SK-N-SH (cell line): ENCODE measurements around the gene GIGYF1. TPM values are rescaled to one million over a fixed set of nuclear protein-coding genes. Genes with fewer than 3 reads are reported as not detected.
A peak's percentile ranks its signal among the peaks of the same experiment; 100 is the strongest.

Source experiments
- CTCF ChIA-PET: fragments of 300-600, 350-600 bp; formaldehyde crosslinking; extraction: SDS; loops from one replicate; lab custom pipeline; 2021; lab: Yijun Ruan, JAX
- POLR2A ChIA-PET: fragments of 350-600 bp; sonication (Branson Sonifier 250); formaldehyde crosslinking; extraction: SDS; loops from one replicate; lab custom pipeline; 2020; ENCODE audit warnings: antibody characterized with exemption, inconsistent platforms; lab: Yijun Ruan, JAX
- DNase-seq: peaks from one replicate; pipeline ENCODE4 v3.0.0; 2012
- H2AFZ ChIP-seq: fragments of 200-600 bp; sonication (generic); 2 replicates; pipeline ENCODE4 v1.8.1; 2016; ENCODE audit warnings: antibody characterized with exemption, mild to moderate bottlenecking, low read depth
- H3F3A ChIP-seq: fragments of 200-600 bp; sonication (generic); replicated peaks from 2 replicates; pipeline ENCODE3; 2016; ENCODE audit warnings: antibody characterized with exemption, mild to moderate bottlenecking; ENCODE audit not compliant: insufficient read depth
- H3K27ac ChIP-seq, 2 experiments: fragments of 200-500 bp in 1 of 2; fragments of 200-600 bp in 1 of 2; sonication (Bioruptor generic) in 1 of 2; sonication (generic), shearing (Covaris generic) in 1 of 2; 2 replicates each; pipeline versions ENCODE4 v1.5.1 to v1.6.1; 2014 to 2016; ENCODE audit warnings: low read depth in 2 of 2, inconsistent platforms in 1 of 2, low read length in 1 of 2, mild to moderate bottlenecking in 1 of 2, mixed read lengths in 1 of 2
- H3K27me3 ChIP-seq: fragments of 200-600 bp; sonication (generic), shearing (Covaris generic); 2 replicates; pipeline ENCODE4 v1.6.1; 2016; ENCODE audit warnings: mixed run types; ENCODE audit not compliant: insufficient read depth
- H3K36me3 ChIP-seq, 2 experiments: fragments of 200-500 bp in 1 of 2; fragments of 200-600 bp in 1 of 2; sonication (Bioruptor generic) in 1 of 2; sonication (generic) in 1 of 2; replicated peaks in 1 of 2; 2 replicates each; pipeline versions ENCODE3 to v1.5.1; 2014 to 2016; ENCODE audit warnings: low read length in 1 of 2, mild to moderate bottlenecking in 1 of 2; ENCODE audit not compliant: insufficient read depth in 2 of 2, control insufficient read depth in 1 of 2
- H3K4me1 ChIP-seq, 2 experiments: fragments of 200-500 bp in 1 of 2; fragments of 200-600 bp in 1 of 2; sonication (Bioruptor generic) in 1 of 2; sonication (generic), shearing (Covaris generic) in 1 of 2; 2 replicates each; pipeline versions ENCODE4 v1.5.1 to v1.6.1; 2014 to 2016; ENCODE audit warnings: low read depth in 1 of 2, low read length in 1 of 2, mixed run types in 1 of 2; ENCODE audit not compliant: insufficient read depth in 2 of 2, control insufficient read depth in 1 of 2
- H3K4me2 ChIP-seq: fragments of 200-600 bp; sonication (generic), shearing (Covaris generic); 2 replicates; pipeline ENCODE4 v1.6.1; 2017; ENCODE audit warnings: mixed run types
- H3K4me3 ChIP-seq, 2 experiments: fragments of 200-500 bp in 1 of 2; fragments of 200-600 bp in 1 of 2; sonication (Bioruptor generic) in 1 of 2; sonication (generic), shearing (Covaris generic) in 1 of 2; 2 replicates each; pipeline versions ENCODE4 v1.5.1 to v1.8.1; 2014 to 2016; ENCODE audit warnings: low read depth in 2 of 2, inconsistent platforms in 1 of 2, low read length in 1 of 2, mild to moderate bottlenecking in 1 of 2, mixed read lengths in 1 of 2, moderate library complexity in 1 of 2
- H3K79me2 ChIP-seq: fragments of 200-600 bp; sonication (generic); 2 replicates; pipeline ENCODE4 v1.8.1; 2017; ENCODE audit warnings: mild to moderate bottlenecking; ENCODE audit not compliant: insufficient read depth
- H3K9ac ChIP-seq: fragments of 200-600 bp; sonication (generic); 2 replicates; pipeline ENCODE4 v1.6.1; 2017; ENCODE audit warnings: mixed run types
- H3K9me2 ChIP-seq: fragments of 200-600 bp; sonication (generic); 2 replicates; pipeline ENCODE4 v1.6.1; 2017; ENCODE audit warnings: mixed run types
- H3K9me3 ChIP-seq: fragments of 200-600 bp; sonication (generic); 2 replicates; pipeline ENCODE4 v1.6.1; 2017; ENCODE audit warnings: mixed run types, mild to moderate bottlenecking, moderate library complexity
- H4K20me1 ChIP-seq: fragments of 200-600 bp; sonication (generic); 2 replicates; pipeline ENCODE4 v1.6.1; 2017; ENCODE audit warnings: mild to moderate bottlenecking, mixed run types; ENCODE audit not compliant: insufficient read depth
- EP300 ChIP-seq, 2 experiments: IDR thresholded peaks; 2 replicates each; pipeline versions ENCODE4 v1.4.0 to v1.6.1; 2012; ENCODE audit warnings: borderline replicate concordance in 1 of 2, low read depth in 1 of 2, low read length in 1 of 2
- FOXJ3 ChIP-seq: sonication (generic); formaldehyde crosslinking; IDR thresholded peaks from 2 replicates; pipeline ENCODE4 v1.5.1; 2020; ENCODE audit warnings: mild to moderate bottlenecking, missing genetic modification reagents
- GATA2 ChIP-seq: sonication (generic); formaldehyde crosslinking; IDR thresholded peaks from 2 replicates; pipeline ENCODE4 v1.5.0; 2020; ENCODE audit warnings: mild to moderate bottlenecking, missing genetic modification reagents
- NFIC ChIP-seq: IDR thresholded peaks from 2 replicates; pipeline ENCODE4 v1.4.0; 2012; ENCODE audit warnings: borderline replicate concordance
- RXRA ChIP-seq: IDR thresholded peaks from 2 replicates; pipeline ENCODE4 v1.4.0; 2012; ENCODE audit warnings: low read depth, mild to moderate bottlenecking, borderline replicate concordance
- SIN3A ChIP-seq: IDR thresholded peaks from 2 replicates; pipeline ENCODE4 v1.6.1; 2012; ENCODE audit warnings: low read depth, mild to moderate bottlenecking, low read length, moderate library complexity, borderline replicate concordance
- TCF12 ChIP-seq: IDR thresholded peaks from 2 replicates; pipeline ENCODE4 v1.4.0; 2012
- TEAD4 ChIP-seq: IDR thresholded peaks from 2 replicates; pipeline ENCODE4 v1.4.0; 2012; ENCODE audit warnings: mild to moderate bottlenecking, borderline replicate concordance; ENCODE audit not compliant: insufficient read depth
- WGBS: methylation state at CpG from one replicate; pipeline ENCODE4 v1.1.6; 2017; ENCODE audit warnings: low lambda C conversion rate; 5-methylcytosine and 5-hydroxymethylcytosine counted together
- polyA plus RNA-seq, 3 experiments: library from polyadenylated mRNA; depleted of rRNA; stranded (reverse); fragments of >200 nt; gene quantifications; 2 replicates each; pipeline ENCODE4 v1.2.3, GENCODE V29; 2012
- TF ChIP-seq, protein P1 (sequence below): fragments of 200-600 bp; sonication (generic); IDR thresholded peaks from 2 replicates; pipeline ENCODE4 v1.6.1; 2017; ENCODE audit warnings: antibody characterized with exemption, mild to moderate bottlenecking, moderate library complexity
- TF ChIP-seq, protein P2 (sequence below): IDR thresholded peaks from 2 replicates; pipeline ENCODE4 v1.4.0; 2012; ENCODE audit warnings: low read depth, borderline replicate concordance

GIGYF1 gene
- polyA plus RNA-seq, 1 of the 3 experiments (the other 2 are of a cell fraction) = 19.4 TPM

DNA sequence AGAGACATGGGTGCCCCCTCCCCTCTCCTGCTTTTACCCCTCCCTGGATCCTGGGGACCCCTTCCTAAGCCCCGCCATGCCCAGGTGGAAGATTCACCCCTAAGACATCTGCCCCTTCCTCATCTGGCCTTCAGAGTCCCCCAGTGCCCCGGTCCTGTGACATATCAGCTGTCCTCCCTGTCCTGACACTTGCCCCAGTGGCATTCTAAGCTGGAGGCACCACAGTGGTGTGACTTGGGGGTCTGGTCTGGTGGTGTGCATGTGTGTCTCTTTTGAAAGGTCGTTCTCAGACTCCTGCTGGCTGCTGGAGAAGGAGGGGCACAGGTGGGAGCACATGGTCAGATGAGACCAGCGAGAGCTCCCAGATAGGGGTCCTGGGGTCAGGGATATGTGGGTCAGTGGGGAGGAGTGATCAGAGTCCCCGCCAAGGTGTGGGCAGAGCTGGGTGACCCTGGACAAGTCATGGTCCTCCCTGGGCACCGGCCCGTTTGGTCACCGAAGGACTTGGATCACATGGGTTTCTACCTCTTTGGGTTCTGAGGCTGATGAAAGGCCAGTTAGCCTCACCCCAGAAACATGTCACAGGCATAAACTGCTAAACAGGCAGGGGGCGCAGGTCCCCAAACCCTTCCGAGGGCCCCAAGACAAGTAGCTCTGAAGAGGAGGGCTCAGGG lies 52.1 kb downstream of the GIGYF1 start:
- Histone ChIP-seq H3K9me3 (no peaks in the 10 kb centered on the region), H4K20me1 (no peaks in the 10 kb centered on the region), H2AFZ (no peak overlapping the region), H3K79me2 (no peaks in the 10 kb centered on the region), H3K9me2 (no peaks in the 10 kb centered on the region), H3K27ac (no peak overlapping the region), H3K4me2 (no peak overlapping the region), H3K9ac (no peak overlapping the region), H3K4me1 (peaks cover 0 to 9% of the 10 kb centered on the region in 2 experiments; a peak in 1 of 4 replicates), H3F3A (no peaks in the 10 kb centered on the region), H3K4me3 (no peak overlapping the region), H3K27me3 (peaks cover 7% of the 10 kb centered on the region; the same call in 1 of the 2 replicates), H3K36me3 (no peaks in the 10 kb centered on the region)
- POLR2A ChIA-PET = interaction anchor here (1.5 kb wide), 1 partner anchor 31 kb away, joined by 4 read pairs; the partner anchor contains the start of gene GNB2
- DNase-seq = no peak
- CTCF ChIA-PET = interaction anchor here (0.9 to 12.8 kb wide), 4 partner anchors 8 to 82 kb away, joined by 3 to 109 read pairs (median 8); partner anchors contain the start of gene ACTL6B
- TF ChIP-seq TEAD4 (no peak), TCF12 (no peak), EP300 (IDR thresholded peaks at IDR 0.05; ENCODE audit: borderline replicate concordance in 1 of 2, low read depth in 1 of 2, low read length in 1 of 2) (no peak), FOXJ3 (CRISPR knock-in tag) (no peak), RXRA (no peak), SIN3A (no peak), NFIC (no peak)
- TF ChIP-seq, protein P1, sequence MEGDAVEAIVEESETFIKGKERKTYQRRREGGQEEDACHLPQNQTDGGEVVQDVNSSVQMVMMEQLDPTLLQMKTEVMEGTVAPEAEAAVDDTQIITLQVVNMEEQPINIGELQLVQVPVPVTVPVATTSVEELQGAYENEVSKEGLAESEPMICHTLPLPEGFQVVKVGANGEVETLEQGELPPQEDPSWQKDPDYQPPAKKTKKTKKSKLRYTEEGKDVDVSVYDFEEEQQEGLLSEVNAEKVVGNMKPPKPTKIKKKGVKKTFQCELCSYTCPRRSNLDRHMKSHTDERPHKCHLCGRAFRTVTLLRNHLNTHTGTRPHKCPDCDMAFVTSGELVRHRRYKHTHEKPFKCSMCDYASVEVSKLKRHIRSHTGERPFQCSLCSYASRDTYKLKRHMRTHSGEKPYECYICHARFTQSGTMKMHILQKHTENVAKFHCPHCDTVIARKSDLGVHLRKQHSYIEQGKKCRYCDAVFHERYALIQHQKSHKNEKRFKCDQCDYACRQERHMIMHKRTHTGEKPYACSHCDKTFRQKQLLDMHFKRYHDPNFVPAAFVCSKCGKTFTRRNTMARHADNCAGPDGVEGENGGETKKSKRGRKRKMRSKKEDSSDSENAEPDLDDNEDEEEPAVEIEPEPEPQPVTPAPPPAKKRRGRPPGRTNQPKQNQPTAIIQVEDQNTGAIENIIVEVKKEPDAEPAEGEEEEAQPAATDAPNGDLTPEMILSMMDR = no peak
- TF ChIP-seq, protein P2, sequence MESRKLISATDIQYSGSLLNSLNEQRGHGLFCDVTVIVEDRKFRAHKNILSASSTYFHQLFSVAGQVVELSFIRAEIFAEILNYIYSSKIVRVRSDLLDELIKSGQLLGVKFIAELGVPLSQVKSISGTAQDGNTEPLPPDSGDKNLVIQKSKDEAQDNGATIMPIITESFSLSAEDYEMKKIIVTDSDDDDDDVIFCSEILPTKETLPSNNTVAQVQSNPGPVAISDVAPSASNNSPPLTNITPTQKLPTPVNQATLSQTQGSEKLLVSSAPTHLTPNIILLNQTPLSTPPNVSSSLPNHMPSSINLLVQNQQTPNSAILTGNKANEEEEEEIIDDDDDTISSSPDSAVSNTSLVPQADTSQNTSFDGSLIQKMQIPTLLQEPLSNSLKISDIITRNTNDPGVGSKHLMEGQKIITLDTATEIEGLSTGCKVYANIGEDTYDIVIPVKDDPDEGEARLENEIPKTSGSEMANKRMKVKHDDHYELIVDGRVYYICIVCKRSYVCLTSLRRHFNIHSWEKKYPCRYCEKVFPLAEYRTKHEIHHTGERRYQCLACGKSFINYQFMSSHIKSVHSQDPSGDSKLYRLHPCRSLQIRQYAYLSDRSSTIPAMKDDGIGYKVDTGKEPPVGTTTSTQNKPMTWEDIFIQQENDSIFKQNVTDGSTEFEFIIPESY = no peak
- 61% methylated on average over 7 of the region's 10 CpGs for WGBS

DNA sequence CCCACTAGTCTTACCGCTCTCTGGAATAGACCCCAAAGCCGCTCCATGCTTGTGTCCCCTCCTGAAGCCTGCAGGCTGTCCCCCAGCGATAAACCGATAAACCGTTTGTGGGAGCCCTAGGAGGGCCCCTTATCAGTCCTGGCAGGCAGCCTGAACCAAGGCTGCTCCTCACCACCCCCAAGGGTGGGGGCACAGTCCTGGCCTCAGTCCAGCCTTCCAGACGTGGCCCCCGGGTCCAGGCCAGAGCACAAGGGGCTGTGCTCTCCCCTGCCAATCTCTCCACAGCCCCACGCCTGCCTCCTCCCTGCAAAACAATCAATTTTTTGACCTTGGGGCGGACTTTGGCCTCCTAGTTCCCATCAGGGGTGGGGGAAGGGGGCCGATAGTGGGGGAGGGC lies 52.6 kb downstream of the GIGYF1 start, which contains the start of gene TFR2:
Gene TFR2 (minus strand): TSS at position 90 of the 397 bp plus-strand sequence. CDS start 43 bp downstream, at position 47.
- WGBS = 54% methylated on average over 10 of the region's 10 CpGs
- H3K27me3 ChIP-seq = peaks cover 6% of the 10 kb centered on the region; the same call in 1 of the 2 replicates
- H3K4me3 ChIP-seq = no peak within 1 kb of the TSS
- DNase-seq = peak; percentile 82
- H3K36me3 ChIP-seq = no peaks in the 10 kb centered on the region
- peaks cover 0 to 9% of the 10 kb centered on the region in 2 experiments; a peak in 1 of 4 replicates for H3K4me1 ChIP-seq
- no peaks in the 10 kb centered on the region for H4K20me1 ChIP-seq
- H3F3A ChIP-seq = no peaks in the 10 kb centered on the region
- no peaks in the 10 kb centered on the region for H3K9me2 ChIP-seq
- TF ChIP-seq FOXJ3 (CRISPR knock-in tag) (no peak), GATA2 (0 out of 2 replicates have a peak, but pooled peaks have one; percentile 19)
- TF ChIP-seq, all 33 proteins: peak for 1
- Histone ChIP-seq H3K79me2 (no peaks in the 10 kb centered on the region), H3K27ac (no peak within 1 kb of the TSS), H3K9ac (no peak within 1 kb of the TSS), H2AFZ (no peak within 1 kb of the TSS), H3K4me2 (no peak within 1 kb of the TSS), H3K9me3 (no peaks in the 10 kb centered on the region)
- POLR2A ChIA-PET = interaction anchor here (1.5 kb wide), 1 partner anchor 31 kb away, joined by 4 read pairs; the partner anchor contains the start of gene GNB2
- CTCF ChIA-PET = interaction anchor here (1.2 to 12.8 kb wide), 3 partner anchors 7 to 81 kb away, joined by 4 to 109 read pairs (median 11); partner anchors contain the start of gene ACTL6B
